PFSK-1 (cell line): Measurements from ENCODE around the gene PPRC1.

Source experiments
- FOXP2 ChIP-seq: optimal IDR thresholded peaks from 2 replicates; pipeline ENCODE3; 2011; ENCODE audit warnings: borderline replicate concordance, control low read depth, inconsistent platforms; ENCODE audit not compliant: insufficient read depth; ENCODE audit errors: extremely low read length, extremely low read depth
- POLR2AphosphoS5 ChIP-seq: IDR thresholded peaks from 2 replicates; pipeline ENCODE4 v1.6.1; 2012; ENCODE audit warnings: low read depth, mild to moderate bottlenecking, control low read depth, low read length, moderate library complexity
- REST ChIP-seq, 2 experiments: IDR thresholded peaks; 2 replicates each; pipeline versions ENCODE4 v1.6.1 to v1.8.0; 2011 to 2012; ENCODE audit warnings: low read depth in 2 of 2, low read length in 2 of 2, control low read depth in 1 of 2, inconsistent platforms in 1 of 2, mild to moderate bottlenecking in 1 of 2, moderate library complexity in 1 of 2; ENCODE audit not compliant: insufficient read depth in 1 of 2
- SIN3A ChIP-seq: IDR thresholded peaks from 2 replicates; pipeline ENCODE4 v1.6.1; 2012; ENCODE audit warnings: mild to moderate bottlenecking, low read length, moderate library complexity, borderline replicate concordance; ENCODE audit not compliant: insufficient read depth
- TAF1 ChIP-seq: IDR thresholded peaks from 2 replicates; pipeline ENCODE4 v1.6.1; 2012; ENCODE audit warnings: low read length, control low read depth, borderline replicate concordance; ENCODE audit not compliant: insufficient read depth

- TF ChIP-seq POLR2AphosphoS5 = no peak
- TF ChIP-seq TAF1 = no peak
- no peak for TF ChIP-seq REST (IDR thresholded peaks at IDR 0.05; ENCODE audit: insufficient read depth in 1 of 2, low read depth in 2 of 2, low read length in 2 of 2)
- no peak for TF ChIP-seq SIN3A
- no peak for TF ChIP-seq FOXP2
These were observed 31.7 kb upstream of the PPRC1 start for GRCh38 chr10:102101152-102101551.
